A549 (cell line): ENCODE measurements around the gene AJAP1.

Source experiments
- JUN ChIP-seq, 2 experiments: fragments of >200 bp; sonication (Bioruptor Twin); formaldehyde crosslinking; IDR thresholded peaks; 2 replicates in 1 of 2; 3 replicates in 1 of 2; pipeline ENCODE4 v1.6.1; 2016 to 2017
- MAFK ChIP-seq: fragments of 450-650 bp; IDR thresholded peaks from 2 replicates; pipeline ENCODE4 v1.6.1; 2014; ENCODE audit not compliant: partially characterized antibody
- NR3C1 ChIP-seq: fragments of >200 bp; sonication (Bioruptor Twin); formaldehyde crosslinking; IDR thresholded peaks from 3 replicates; pipeline ENCODE4 v1.6.1; 2017
- POLR2A ChIP-seq: IDR thresholded peaks from 2 replicates; pipeline ENCODE4 v1.6.1; 2012; ENCODE audit warnings: mild to moderate bottlenecking, low read length
- TF ChIP-seq, protein P1 (sequence below): fragments of >200 bp; sonication (Bioruptor Twin); formaldehyde crosslinking; IDR thresholded peaks from 3 replicates; pipeline ENCODE4 v1.5.1; 2016

- TF ChIP-seq, protein P1, sequence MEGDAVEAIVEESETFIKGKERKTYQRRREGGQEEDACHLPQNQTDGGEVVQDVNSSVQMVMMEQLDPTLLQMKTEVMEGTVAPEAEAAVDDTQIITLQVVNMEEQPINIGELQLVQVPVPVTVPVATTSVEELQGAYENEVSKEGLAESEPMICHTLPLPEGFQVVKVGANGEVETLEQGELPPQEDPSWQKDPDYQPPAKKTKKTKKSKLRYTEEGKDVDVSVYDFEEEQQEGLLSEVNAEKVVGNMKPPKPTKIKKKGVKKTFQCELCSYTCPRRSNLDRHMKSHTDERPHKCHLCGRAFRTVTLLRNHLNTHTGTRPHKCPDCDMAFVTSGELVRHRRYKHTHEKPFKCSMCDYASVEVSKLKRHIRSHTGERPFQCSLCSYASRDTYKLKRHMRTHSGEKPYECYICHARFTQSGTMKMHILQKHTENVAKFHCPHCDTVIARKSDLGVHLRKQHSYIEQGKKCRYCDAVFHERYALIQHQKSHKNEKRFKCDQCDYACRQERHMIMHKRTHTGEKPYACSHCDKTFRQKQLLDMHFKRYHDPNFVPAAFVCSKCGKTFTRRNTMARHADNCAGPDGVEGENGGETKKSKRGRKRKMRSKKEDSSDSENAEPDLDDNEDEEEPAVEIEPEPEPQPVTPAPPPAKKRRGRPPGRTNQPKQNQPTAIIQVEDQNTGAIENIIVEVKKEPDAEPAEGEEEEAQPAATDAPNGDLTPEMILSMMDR, result no peak
- TF ChIP-seq NR3C1 (no peak), MAFK (no peak), JUN (IDR thresholded peaks at IDR 0.05) (no peak), POLR2A (no peak)
Measured at GRCh38 chr1:4677608-4678007, 23.2 kb downstream of the AJAP1 start.
